ENCODE data around the gene PXMP2. TPM values are rescaled to one million over a fixed set of nuclear protein-coding genes. Genes with fewer than 3 reads are reported as not detected.

PXMP2 gene
- total RNA-seq, 1 experiment from 2014 or later, result 42.7 TPM

GRCh38 chr12:132673288-132674179, 13.9 kb upstream of the PXMP2 start:
- Histone ChIP-seq H3K4me2 (ENCODE audit: low read length) (no peak overlapping the region), H3K9ac (ENCODE audit: low read length) (no peak overlapping the region), H4K20me1 (ENCODE audit: low read length) (no peaks in the 10 kb centered on the region), H2AFZ (ENCODE audit: low read length) (no peak overlapping the region), H3K27me3 (ENCODE audit: low read length) (no peaks in the 10 kb centered on the region), H3F3A (ENCODE audit: low read length, unreplicated experiment) (no peaks in the 10 kb centered on the region), H3K36me3 (ENCODE audit: low read depth, low read length) (peaks cover 47% of the 10 kb centered on the region), H3K79me2 (ENCODE audit: low read length) (no peaks in the 10 kb centered on the region), H3K27ac (ENCODE audit: low read length) (no peak overlapping the region), H3K4me3 (ENCODE audit: low read length) (no peak overlapping the region), H3K9me2 (replicated peaks; ENCODE audit: low read length) (no peaks in the 10 kb centered on the region), H3K4me1 (ENCODE audit: insufficient read depth, low read length) (no peaks in the 10 kb centered on the region), H3K9me3 (ENCODE audit: low read length) (no peaks in the 10 kb centered on the region)
- ChIA-PET CTCF (no interaction called here), POLR2A (ENCODE audit: unreplicated experiment) (no interaction called here)
- intact Hi-C loops (cut with micrococcal nuclease), result no loop called here
- DNase-seq (no peak), ATAC-seq (no peak)
- no TSS peak for BruUV-seq (replicated peaks)
- TF ChIP-seq EZH2phosphoT487 (IDR thresholded peaks at IDR 0.05; ENCODE audit: borderline replicate concordance, low read length) (no peak), CTCF (conservative IDR thresholded peaks at IDR 0.05; ENCODE audit: low read depth, low read length) (no peak), EZH2 (IDR thresholded peaks at IDR 0.05; ENCODE audit: low read length, unreplicated experiment) (no peak)

- H3F3A ChIP-seq (ENCODE audit: low read length, unreplicated experiment), result no peaks in the 10 kb centered on the region
- no peak overlapping the region for H2AFZ ChIP-seq (ENCODE audit: low read length)
- TF ChIP-seq EZH2phosphoT487 (IDR thresholded peaks at IDR 0.05; ENCODE audit: borderline replicate concordance, low read length), result no peak
- no peak for TF ChIP-seq CTCF (conservative IDR thresholded peaks at IDR 0.05; ENCODE audit: low read depth, low read length)
- no peak for TF ChIP-seq EZH2 (IDR thresholded peaks at IDR 0.05; ENCODE audit: low read length, unreplicated experiment)
- H3K9ac ChIP-seq (ENCODE audit: low read length), result no peak overlapping the region
- H3K4me3 ChIP-seq (ENCODE audit: low read length), result no peak overlapping the region
- DNase-seq, result no peak
- H3K9me2 ChIP-seq (replicated peaks; ENCODE audit: low read length), result no peaks in the 10 kb centered on the region
- ChIA-PET CTCF (no interaction called here), POLR2A (ENCODE audit: unreplicated experiment) (no interaction called here)
- H3K27me3 ChIP-seq (ENCODE audit: low read length), result no peaks in the 10 kb centered on the region
- no peak overlapping the region for H3K27ac ChIP-seq (ENCODE audit: low read length)
- BruUV-seq (replicated peaks), result no TSS peak
- peaks cover 52% of the 10 kb centered on the region for H3K36me3 ChIP-seq (ENCODE audit: low read depth, low read length)
- no peaks in the 10 kb centered on the region for H3K9me3 ChIP-seq (ENCODE audit: low read length)
- no peak for ATAC-seq
- H4K20me1 ChIP-seq (ENCODE audit: low read length), result 0 out of 2 replicates have a peak, but pooled peaks cover 4% of the 10 kb centered on the region
- H3K4me2 ChIP-seq (ENCODE audit: low read length), result no peak overlapping the region
- intact Hi-C loops (cut with micrococcal nuclease), result no loop called here
- no peaks in the 10 kb centered on the region for H3K4me1 ChIP-seq (ENCODE audit: insufficient read depth, low read length)
- H3K79me2 ChIP-seq (ENCODE audit: low read length), result no peaks in the 10 kb centered on the region
Measured at GRCh38 chr12:132674561-132674960, 12.8 kb upstream of the PXMP2 start.
